Astrocyte of the spinal cord (primary cell): Measurements from ENCODE around the gene TRANK1.
"Not testable (repeated sequence)": the region's sequence is repeated elsewhere in the genome, so short reads cannot be mapped to it uniquely, and the experiment has no call there.

Experiments used
- DNase-seq: peaks from one replicate; pipeline ENCODE4 v3.0.0; 2011; ENCODE audit warnings: low read depth, low spot score
- H3K4me3 ChIP-seq: 2 replicates; pipeline ENCODE4 v1.5.1; 2011; ENCODE audit warnings: low read depth, mild to moderate bottlenecking, low read length, moderate library complexity
- CTCF ChIP-seq: IDR thresholded peaks from 2 replicates; pipeline ENCODE4 v1.5.1; 2012; ENCODE audit warnings: low read depth, mild to moderate bottlenecking, low read length, inconsistent platforms
- in situ Hi-C: cut with HindIII; loops from 2 replicates; pipeline ENCODE4 v1.10.0; 2017; ENCODE audit warnings: low sequenced_read_pairs

TRANK1 gene

GRCh38 chr3:36893137-36893557 is 51.7 kb downstream of the TRANK1 start:
- in situ Hi-C loops: no loop called here
- DNase-seq: peak; percentile 84
- H3K4me3 ChIP-seq: no peak overlapping the region
- no peak for TF ChIP-seq CTCF

- H3K4me3 ChIP-seq: no peak overlapping the region
- no peak for TF ChIP-seq CTCF
- DNase-seq: no peak
- in situ Hi-C loops: no loop called here
Measured at GRCh38 chr3:36892457-36893136, 52.3 kb downstream of the TRANK1 start.

GRCh38 chr3:36891701-36892160 is 53.1 kb downstream of the TRANK1 start:
- no peak overlapping the region for H3K4me3 ChIP-seq
- in situ Hi-C loops: no loop called here
- DNase-seq: no peak
- no peak for TF ChIP-seq CTCF

DNA sequence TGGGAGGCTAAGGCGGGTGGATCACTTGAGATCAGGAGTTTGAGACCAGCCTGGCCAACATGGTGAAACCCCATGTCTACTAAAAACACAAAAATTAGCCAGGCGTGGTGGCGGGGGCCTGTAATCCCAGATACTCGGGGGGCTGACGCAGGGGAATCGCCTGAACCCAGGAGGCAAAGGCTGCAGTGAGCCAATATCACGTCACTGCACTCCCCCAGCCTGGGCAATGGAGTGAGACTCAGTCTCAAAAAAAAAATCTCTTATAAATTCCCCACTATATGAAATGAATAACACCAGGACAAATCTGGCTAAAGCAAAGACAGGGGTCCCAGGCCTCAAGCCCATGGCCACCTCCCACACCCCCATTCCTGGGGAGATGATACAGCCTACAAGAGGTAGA is 53.8 kb downstream of the TRANK1 start:
- in situ Hi-C loops, H3K4me3 ChIP-seq, DNase-seq: not testable (repeated sequence)

- no peak for TF ChIP-seq CTCF
- no peak overlapping the region for H3K4me3 ChIP-seq
- no peak for DNase-seq
- in situ Hi-C loops: no loop called here
Measured at GRCh38 chr3:36890261-36890660, 54.6 kb downstream of the TRANK1 start.

GRCh38 chr3:36881735-36882134 is 63.1 kb downstream of the TRANK1 start:
- DNase-seq: no peak
- in situ Hi-C loops: no loop called here
- no peak overlapping the region for H3K4me3 ChIP-seq
- TF ChIP-seq CTCF: no peak

DNA sequence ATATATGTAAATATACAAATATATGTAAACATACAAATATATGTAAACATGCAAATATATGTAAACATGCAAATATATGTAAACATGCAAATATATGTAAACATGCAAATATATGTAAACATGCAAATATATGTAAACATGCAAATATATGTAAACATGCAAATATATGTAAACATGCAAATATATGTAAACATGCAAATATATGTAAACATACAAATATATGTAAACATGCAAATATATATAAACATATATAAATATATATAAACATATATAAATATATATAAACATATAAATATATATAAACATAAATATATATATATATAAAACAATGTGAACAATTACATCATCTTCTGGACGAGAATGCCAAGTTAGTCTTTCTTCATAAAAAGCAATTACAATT is 65.0 kb downstream of the TRANK1 start:
- DNase-seq, in situ Hi-C loops, H3K4me3 ChIP-seq: not testable (repeated sequence)
